Effector CD8-positive, alpha-beta T cell (primary cell): ENCODE results near the gene HUWE1.

Source experiments
- DNase-seq: peaks from one replicate; lab custom pipeline; 2025; lab: John Stamatoyannopoulos, UW

The HUWE1 gene

GRCh38 chrX:53684415-53685192, 1.9 kb downstream of the HUWE1 start:
- no peak for DNase-seq

GRCh38 chrX:53683556-53684414, 2.7 kb downstream of the HUWE1 start:
- peak; percentile 83 for DNase-seq

- DNase-seq = peak; percentile 20
Measured at GRCh38 chrX:53682885-53683555, 3.5 kb downstream of the HUWE1 start.

GRCh38 chrX:53681661-53682060, 4.9 kb downstream of the HUWE1 start:
- DNase-seq = no peak

- no peak for DNase-seq
Measured at GRCh38 chrX:53678667-53679066, 7.9 kb downstream of the HUWE1 start.

GRCh38 chrX:53677286-53677685, 9.2 kb downstream of the HUWE1 start:
- no peak for DNase-seq

- no peak for DNase-seq
Measured at GRCh38 chrX:53674581-53674980, 11.9 kb downstream of the HUWE1 start.

GRCh38 chrX:53669258-53669657, 17.3 kb downstream of the HUWE1 start:
- DNase-seq = no peak

- DNase-seq = no peak
Measured at GRCh38 chrX:53666171-53666570, 20.3 kb downstream of the HUWE1 start.

- no peak for DNase-seq
Measured at GRCh38 chrX:53660004-53660403, 26.5 kb downstream of the HUWE1 start.

GRCh38 chrX:53659039-53659438, 27.5 kb downstream of the HUWE1 start:
- no peak for DNase-seq

GRCh38 chrX:53656845-53657244, 29.7 kb downstream of the HUWE1 start:
- DNase-seq = no peak

GRCh38 chrX:53654376-53654775, 32.1 kb downstream of the HUWE1 start:
- no peak for DNase-seq

- no peak for DNase-seq
Measured at GRCh38 chrX:53644751-53645150, 41.8 kb downstream of the HUWE1 start.

GRCh38 chrX:53642337-53642736, 44.2 kb downstream of the HUWE1 start:
- no peak for DNase-seq

- DNase-seq = no peak
Measured at GRCh38 chrX:53639257-53639656, 47.3 kb downstream of the HUWE1 start.

- DNase-seq = no peak
Measured at GRCh38 chrX:53637479-53637878, 49.0 kb downstream of the HUWE1 start.

GRCh38 chrX:53631156-53631555, 55.4 kb downstream of the HUWE1 start:
- no peak for DNase-seq

- DNase-seq = no peak
Measured at GRCh38 chrX:53630261-53630660, 56.3 kb downstream of the HUWE1 start.

GRCh38 chrX:53622431-53622830, 64.1 kb downstream of the HUWE1 start:
- DNase-seq = no peak

- DNase-seq = no peak
Measured at GRCh38 chrX:53621418-53621986, 65.0 kb downstream of the HUWE1 start.

- DNase-seq = no peak
Measured at GRCh38 chrX:53616946-53617345, 69.6 kb downstream of the HUWE1 start.
